GM12878 (cell line): ENCODE data around the gene CDH4. TPM values are rescaled to one million over a fixed set of nuclear protein-coding genes. Genes with fewer than 3 reads are reported as not detected.

Source experiments
- ATAC-seq: fragments of 200-7000 bp; cut with Tn5 transposase; 3 replicates; pipeline ENCODE4 v1.9.1; 2020; ENCODE audit warnings: mild to moderate bottlenecking, moderate library complexity
- BruUV-seq: library from RNA; stranded (reverse); fragments of 400-500 nt; replicated peaks from 2 replicates; lab custom pipeline; 2021; lab: Mats Ljungman, UMichigan
- CTCF ChIA-PET: fragments of 300-600 bp; sonication (Branson Sonifier 250); formaldehyde crosslinking; extraction: SDS; loops from one replicate; lab custom pipeline; 2021; ENCODE audit warnings: inconsistent platforms; lab: Yijun Ruan, JAX
- POLR2A ChIA-PET: fragments of 350-600 bp; formaldehyde crosslinking; extraction: SDS; loops from one replicate; lab custom pipeline; 2021; ENCODE audit warnings: inconsistent platforms; lab: Charles Lee
- RAD21 ChIA-PET: fragments of 300-600 bp; sonication (Branson Sonifier 250); formaldehyde crosslinking; loops from one replicate; lab custom pipeline; 2023; ENCODE audit warnings: antibody characterized with exemption; ENCODE audit not compliant: unreplicated experiment; lab: Charles Lee
- SMC1A ChIA-PET: fragments of 300-600 bp; sonication (Branson Sonifier 250); formaldehyde crosslinking; loops from one replicate; lab custom pipeline; 2023; ENCODE audit not compliant: unreplicated experiment, uncharacterized antibody; lab: Charles Lee
- DNase-seq: peaks from one replicate; pipeline ENCODE4 v3.0.0-alpha.2; 2011; ENCODE audit warnings: low read depth, low spot score
- FAIRE-seq: peaks from 3 replicates; lab custom pipeline; 2011; peaks lifted over from hg19 to GRCh38; lab: Jason Lieb, UNC
- H2AFZ ChIP-seq: 2 replicates; pipeline ENCODE4 v1.6.0; 2011; ENCODE audit warnings: low read depth, low read length, control low read depth; ENCODE audit not compliant: control insufficient read depth
- H3K27ac ChIP-seq: 2 replicates; pipeline ENCODE4 v1.5.1; 2011; ENCODE audit warnings: control low read depth; ENCODE audit not compliant: control insufficient read depth, insufficient read depth
- H3K27me3 ChIP-seq, 2 experiments: replicated peaks in 1 of 2; 2 replicates each; pipeline versions ENCODE4 v1.6.0 to v1.6.1; 2011; ENCODE audit warnings: low read length in 1 of 2; ENCODE audit not compliant: control insufficient read depth in 2 of 2, insufficient read depth in 2 of 2
- H3K36me3 ChIP-seq, 2 experiments: 2 replicates each; pipeline ENCODE4 v1.5.1; 2011; ENCODE audit warnings: low read length in 1 of 2; ENCODE audit not compliant: control insufficient read depth in 2 of 2, insufficient read depth in 2 of 2
- H3K4me1 ChIP-seq: 2 replicates; pipeline ENCODE4 v1.6.1; 2011; ENCODE audit warnings: mild to moderate bottlenecking, low read length, moderate library complexity, mixed read lengths; ENCODE audit not compliant: control insufficient read depth, insufficient read depth
- H3K4me2 ChIP-seq: 2 replicates; pipeline ENCODE4 v1.6.0; 2011; ENCODE audit warnings: control low read depth; ENCODE audit not compliant: control insufficient read depth, insufficient read depth
- H3K4me3 ChIP-seq: fragments of 200-600 bp; sonication (generic); 2 replicates; pipeline ENCODE4 v1.5.1; 2016
- H3K79me2 ChIP-seq: 2 replicates; pipeline ENCODE4 v1.6.0; 2011; ENCODE audit warnings: low read length; ENCODE audit not compliant: control insufficient read depth, insufficient read depth
- H3K9ac ChIP-seq: 2 replicates; pipeline ENCODE4 v1.8.0; 2011; ENCODE audit warnings: low read length, control low read depth, mixed read lengths; ENCODE audit not compliant: control insufficient read depth, insufficient read depth
- H3K9me3 ChIP-seq: replicated peaks from 3 replicates; pipeline ENCODE4 v1.5.1; 2011; ENCODE audit warnings: mild to moderate bottlenecking, low read length; ENCODE audit not compliant: control insufficient read depth, insufficient read depth
- H4K20me1 ChIP-seq: 2 replicates; pipeline ENCODE4 v1.6.0; 2011; ENCODE audit not compliant: control insufficient read depth, insufficient read depth
- ATF7 ChIP-seq: fragments of 450-650 bp; IDR thresholded peaks from 2 replicates; pipeline ENCODE4 v1.6.1; 2016; ENCODE audit warnings: low read depth, mild to moderate bottlenecking
- EZH2 ChIP-seq: IDR thresholded peaks from 2 replicates; pipeline ENCODE4 v1.6.1; 2012; ENCODE audit warnings: low read depth, mild to moderate bottlenecking, control low read depth, inconsistent platforms, low read length, borderline replicate concordance; ENCODE audit not compliant: control insufficient read depth
- HDAC6 ChIP-seq: fragments of 200-600 bp; sonication (generic); IDR thresholded peaks from one replicate; pipeline ENCODE4 v1.8.0; 2017; ENCODE audit warnings: antibody characterized with exemption; ENCODE audit not compliant: unreplicated experiment
- KLF5 ChIP-seq: fragments of 450-650 bp; IDR thresholded peaks from 2 replicates; pipeline ENCODE4 v1.6.1; 2014; ENCODE audit warnings: mild to moderate bottlenecking; ENCODE audit not compliant: partially characterized antibody
- MEF2B ChIP-seq: fragments of 450-650 bp; IDR thresholded peaks from 2 replicates; pipeline ENCODE4 v1.6.1; 2018; ENCODE audit warnings: mild to moderate bottlenecking, moderate library complexity; ENCODE audit not compliant: partially characterized antibody, poor library complexity, severe bottlenecking
- MLLT1 ChIP-seq: fragments of 450-650 bp; IDR thresholded peaks from 2 replicates; pipeline ENCODE4 v1.6.1; 2016; ENCODE audit warnings: mild to moderate bottlenecking
- MYB ChIP-seq: fragments of 150-350 bp; IDR thresholded peaks from 2 replicates; pipeline ENCODE4 v1.6.1; 2014; ENCODE audit warnings: mild to moderate bottlenecking, low read depth, low read length, borderline replicate concordance
- NFIC ChIP-seq: IDR thresholded peaks from 2 replicates; pipeline ENCODE4 v1.6.1; 2012; ENCODE audit warnings: low read depth, mild to moderate bottlenecking, inconsistent platforms, low read length, moderate library complexity
- PRDM15 ChIP-seq: fragments of 450-650 bp; formaldehyde crosslinking; IDR thresholded peaks from 2 replicates; pipeline ENCODE4 v1.4.0; 2020; ENCODE audit warnings: mild to moderate bottlenecking, moderate library complexity
- TBL1XR1 ChIP-seq: IDR thresholded peaks from 2 replicates; pipeline ENCODE4 v1.6.1; 2012; ENCODE audit warnings: low read depth, low read length, improper control_type of control experiment
- YY1 ChIP-seq: IDR thresholded peaks from 2 replicates; pipeline ENCODE4 v1.6.1; 2011; ENCODE audit warnings: low read depth, mild to moderate bottlenecking, low read length
- ZBED1 ChIP-seq: IDR thresholded peaks from 2 replicates; pipeline ENCODE4 v1.6.1; 2016; ENCODE audit warnings: borderline replicate concordance
- WGBS: methylation state at CpG from one replicate; pipeline ENCODE4 v1.1.6; 2016; ENCODE audit warnings: low lambda C conversion rate; ENCODE audit not compliant: insufficient replicate concordance, insufficient coverage; ENCODE audit errors: missing lambda C conversion rate; 5-methylcytosine and 5-hydroxymethylcytosine counted together
- in situ Hi-C: fragments of 300-500 bp; cut with MboI; formaldehyde crosslinking; loops from 9 replicates; pipeline ENCODE4 v1.14.3; 2018; ENCODE audit warnings: mixed read lengths
- intact Hi-C: fragments of 100-400 bp; cut with micrococcal nuclease; formaldehyde crosslinking; loops from one replicate; pipeline ENCODE4 v1.14.2; 2022; ENCODE audit not compliant: unreplicated experiment
- polyA plus RNA-seq, 11 experiments: library from polyadenylated mRNA; depleted of rRNA in 4 of 11; unstranded in 6 of 11; stranded (reverse) in 5 of 11; fragments of >200 nt; fragmentation: Nextera tagmentation in 4 of 11; fragmentation: Illumina TruSeq in 1 of 11; extraction: Ambion mirVana in 4 of 11; extraction: Trizol in 1 of 11; gene quantifications; 1 replicate in 1 of 11; 2 replicates in 10 of 11; pipeline versions ENCODE4 v1.2.1 to v1.2.3, GENCODE V29; 2011 to 2016; ENCODE audit warnings: inconsistent platforms in 2 of 11, missing spikeins in 2 of 11, low read depth in 1 of 11
- total RNA-seq, 4 experiments: library from RNA; depleted of rRNA in 3 of 4; stranded (reverse); fragments of >200 nt in 3 of 4; fragmentation: Illumina TruSeq in 1 of 4; extraction: Trizol in 1 of 4; gene quantifications; 2 replicates each; pipeline versions ENCODE4 v1.2.1 to v1.2.3, GENCODE V29; 2013 to 2021

Gene CDH4
- total and polyA plus RNA-seq, 10 of the 15 experiments (the other 5 are each of a cell fraction or from before 2014, with no cell fraction given) = not detected

- TF ChIP-seq MYB (no peak), YY1 (no peak), MLLT1 (no peak), MEF2B (no peak), TBL1XR1 (no peak)
- peaks cover 0 to 10% of the 10 kb centered on the region in 2 experiments; a peak in 3 of 4 replicates for H3K36me3 ChIP-seq
- no peaks in the 10 kb centered on the region for H3K27me3 ChIP-seq
- H3K4me1 ChIP-seq = no peaks in the 10 kb centered on the region
- no peak overlapping the region for H3K9ac ChIP-seq
- no peak overlapping the region for H3K4me2 ChIP-seq
- no peaks in the 10 kb centered on the region for H3K9me3 ChIP-seq
- SMC1A ChIA-PET = no interaction called here
- no peaks in the 10 kb centered on the region for H4K20me1 ChIP-seq
- POLR2A ChIA-PET = no interaction called here
- BruUV-seq = no TSS peak
- no peak overlapping the region for H3K4me3 ChIP-seq
- no peaks in the 10 kb centered on the region for H3K79me2 ChIP-seq
- CTCF ChIA-PET = no interaction called here
- H3K27ac ChIP-seq = no peak overlapping the region
- no peak for DNase-seq
- 97% methylated on average over 11 of the region's 11 CpGs for WGBS
- RAD21 ChIA-PET = no interaction called here
- intact Hi-C loops (no loop called here), in situ Hi-C loops (no loop called here)
- no peak for ATAC-seq
- H2AFZ ChIP-seq = no peak overlapping the region
- FAIRE-seq = no peak
Measured at GRCh38 chr20:61982951-61983315, 730.9 kb downstream of the CDH4 start.

- no peak overlapping the region for H3K4me3 ChIP-seq
- no peak overlapping the region for H2AFZ ChIP-seq
- SMC1A ChIA-PET = no interaction called here
- H4K20me1 ChIP-seq = no peaks in the 10 kb centered on the region
- no peak overlapping the region for H3K4me2 ChIP-seq
- ATAC-seq (no peak), FAIRE-seq (no peak), DNase-seq (no peak)
- POLR2A ChIA-PET = no interaction called here
- WGBS = 81% methylated on average over 17 of the region's 17 CpGs
- RAD21 ChIA-PET = no interaction called here
- no TSS peak for BruUV-seq
- peaks cover 0 to 11% of the 10 kb centered on the region in 2 experiments; a peak in 3 of 4 replicates for H3K36me3 ChIP-seq
- in situ Hi-C loops = no loop called here
- no peak overlapping the region for H3K27ac ChIP-seq
- intact Hi-C loops = no loop called here
- H3K27me3 ChIP-seq = no peaks in the 10 kb centered on the region
- H3K4me1 ChIP-seq = no peaks in the 10 kb centered on the region
- CTCF ChIA-PET = no interaction called here
- H3K9ac ChIP-seq = no peak overlapping the region
- H3K9me3 ChIP-seq = no peaks in the 10 kb centered on the region
- no peaks in the 10 kb centered on the region for H3K79me2 ChIP-seq
- TF ChIP-seq KLF5 = no peak
- no peak for TF ChIP-seq NFIC
- TF ChIP-seq EZH2 = no peak
- no peak for TF ChIP-seq PRDM15 (CRISPR knock-in tag)
- TF ChIP-seq HDAC6 = no peak
- no peak for TF ChIP-seq ZBED1
- no peak for TF ChIP-seq ATF7
Measured at GRCh38 chr20:61983965-61984364, 731.9 kb downstream of the CDH4 start.
